ELR (cell line): ENCODE measurements around the gene PLXNA2.

Experiments used
- DNase-seq: peaks from one replicate; pipeline ENCODE4 v3.0.0-alpha.2; 2015; ENCODE audit warnings: low read depth

Gene PLXNA2

GRCh38 chr1:208088319-208088718, 155.9 kb downstream of the PLXNA2 start:
- peak; percentile 21 for DNase-seq

- no peak for DNase-seq
These were observed 158.3 kb downstream of the PLXNA2 start for GRCh38 chr1:208085655-208086515.

GRCh38 chr1:208084764-208085163, 159.4 kb downstream of the PLXNA2 start:
- DNase-seq: no peak

- no peak for DNase-seq
These were observed 160.0 kb downstream of the PLXNA2 start for GRCh38 chr1:208084220-208084619.

- DNase-seq: no peak
These were observed 160.5 kb downstream of the PLXNA2 start for GRCh38 chr1:208083715-208084085.

- DNase-seq: no peak
These were observed 161.0 kb downstream of the PLXNA2 start for GRCh38 chr1:208083016-208083714.

GRCh38 chr1:208081972-208082371, 162.2 kb downstream of the PLXNA2 start:
- no peak for DNase-seq

- no peak for DNase-seq
These were observed 163.5 kb downstream of the PLXNA2 start for GRCh38 chr1:208080396-208081286.

GRCh38 chr1:208079161-208079560, 165.0 kb downstream of the PLXNA2 start:
- DNase-seq: no peak

GRCh38 chr1:208078752-208079151, 165.4 kb downstream of the PLXNA2 start:
- no peak for DNase-seq

GRCh38 chr1:208077232-208078075, 166.7 kb downstream of the PLXNA2 start:
- no peak for DNase-seq

GRCh38 chr1:208074353-208074752, 169.8 kb downstream of the PLXNA2 start:
- no peak for DNase-seq

GRCh38 chr1:208071435-208072031, 172.7 kb downstream of the PLXNA2 start:
- DNase-seq: no peak

GRCh38 chr1:208069908-208070307, 174.3 kb downstream of the PLXNA2 start:
- no peak for DNase-seq

GRCh38 chr1:208069317-208069716, 174.9 kb downstream of the PLXNA2 start:
- no peak for DNase-seq

- DNase-seq: no peak
These were observed 175.3 kb downstream of the PLXNA2 start for GRCh38 chr1:208068908-208069307.

GRCh38 chr1:208068407-208068806, 175.8 kb downstream of the PLXNA2 start:
- DNase-seq: no peak

- DNase-seq: no peak
These were observed 177.6 kb downstream of the PLXNA2 start for GRCh38 chr1:208066583-208066982.

- peak; percentile 39 for DNase-seq
These were observed 178.3 kb downstream of the PLXNA2 start for GRCh38 chr1:208065862-208066261.

GRCh38 chr1:208061632-208062031, 182.6 kb downstream of the PLXNA2 start:
- no peak for DNase-seq

GRCh38 chr1:208061118-208061517, 183.1 kb downstream of the PLXNA2 start:
- DNase-seq: no peak
